ENCODE measurements around the gene GLOD4.
"Not testable (repeated sequence)": the region's sequence is repeated elsewhere in the genome, so short reads cannot be mapped to it uniquely, and the experiment has no call there.

GLOD4 gene

DNA sequence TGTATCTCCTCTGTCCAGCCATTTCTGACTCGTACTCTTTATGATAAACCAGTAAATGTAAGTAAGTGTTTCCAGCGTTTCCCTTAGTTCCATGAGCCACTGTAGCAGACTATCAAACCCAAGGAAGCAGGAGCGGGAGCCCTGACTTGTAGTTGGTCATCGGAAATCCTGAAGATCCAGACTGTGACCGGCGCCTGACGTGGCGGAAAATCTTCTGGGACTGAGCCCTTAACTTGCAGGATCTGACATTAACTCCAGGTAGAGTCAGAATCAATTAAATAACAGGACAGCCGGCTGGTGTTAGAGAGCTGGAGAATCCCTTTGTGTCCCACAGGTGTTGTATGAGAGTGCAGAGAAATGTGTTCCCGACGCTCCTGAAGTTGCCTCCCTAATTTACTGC is 4.0 kb downstream of the GLOD4 start:
- no peak for DNase-seq (ENCODE audit: low read depth in 2 of 2, low spot score in 1 of 2)

DNA sequence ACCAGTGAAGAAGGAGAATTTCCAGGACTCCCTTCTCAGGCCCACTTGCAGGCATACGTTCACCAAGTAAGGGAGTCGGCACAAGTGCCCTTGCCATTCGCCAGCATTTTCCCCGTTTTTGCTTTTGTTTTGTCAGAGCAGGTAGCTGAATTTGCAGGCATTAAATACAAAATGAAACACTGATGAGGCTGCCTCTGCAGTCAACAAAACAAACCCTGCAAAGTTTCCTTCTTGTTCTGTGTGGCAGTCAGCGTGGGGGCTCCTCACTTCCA is 7.8 kb downstream of the GLOD4 start:
- DNase-seq (ENCODE audit: low read depth in 2 of 2, low spot score in 1 of 2): no peak

DNA sequence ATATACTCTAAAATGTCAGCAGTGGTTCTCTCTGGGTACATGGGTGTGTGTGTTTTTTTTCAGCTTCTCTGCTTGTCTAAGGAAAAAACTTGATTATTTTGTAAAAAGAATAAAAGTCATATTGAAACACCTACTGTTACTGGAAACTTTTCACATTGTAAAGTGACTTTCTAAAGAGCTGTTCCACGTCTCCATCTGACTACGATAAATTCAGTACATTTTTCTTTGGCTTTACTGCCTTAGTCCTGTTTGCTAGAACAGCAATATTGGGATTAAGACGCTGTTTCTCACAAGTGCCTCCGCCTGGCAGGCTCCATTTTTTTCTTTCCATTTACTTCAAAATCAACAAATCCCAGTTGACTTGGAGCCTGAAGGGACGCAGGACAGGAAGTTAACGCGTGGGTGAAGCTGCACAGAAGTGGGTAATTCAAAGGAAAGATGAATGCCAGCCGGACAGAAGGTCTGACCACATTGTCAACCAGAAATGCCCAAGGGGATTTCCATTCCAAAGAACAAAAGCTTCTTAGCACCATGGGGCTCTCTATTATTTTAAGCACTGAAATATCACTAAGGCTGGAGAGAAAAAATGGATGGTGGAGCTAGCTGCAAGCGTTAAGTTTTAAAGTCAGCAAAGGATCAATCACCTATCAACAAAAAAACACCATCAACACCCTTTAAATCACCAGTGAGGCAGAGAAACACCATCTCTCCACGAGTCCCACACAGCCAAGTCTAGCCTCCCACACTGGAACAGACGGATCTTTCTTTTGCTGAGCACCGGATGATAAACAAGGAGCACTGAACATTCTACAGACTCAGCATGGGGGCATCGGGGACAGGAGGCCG is 8.4 kb downstream of the GLOD4 start:
- no peak for DNase-seq (ENCODE audit: low read depth in 2 of 2, low spot score in 1 of 2)

DNA sequence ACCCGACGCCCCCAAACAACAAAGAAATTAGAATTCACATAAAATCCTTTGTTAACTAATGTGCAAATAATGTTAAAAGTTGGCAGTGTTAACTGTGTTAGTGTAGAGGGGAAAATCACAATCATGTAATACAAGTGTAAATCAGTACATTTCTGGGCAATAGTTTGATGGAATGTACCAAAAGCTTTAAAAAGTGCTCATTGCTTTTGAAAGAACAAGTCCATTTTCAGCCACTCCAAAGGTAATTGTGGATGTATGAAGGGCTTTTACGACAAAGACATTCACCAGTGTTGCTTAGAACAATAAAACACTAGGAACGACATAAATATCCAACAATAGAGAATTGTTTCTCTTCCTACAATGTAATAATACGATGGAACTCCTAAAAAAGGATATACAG is 9.1 kb downstream of the GLOD4 start:
- DNase-seq (ENCODE audit: low read depth in 2 of 2, low spot score in 1 of 2): no peak

DNA sequence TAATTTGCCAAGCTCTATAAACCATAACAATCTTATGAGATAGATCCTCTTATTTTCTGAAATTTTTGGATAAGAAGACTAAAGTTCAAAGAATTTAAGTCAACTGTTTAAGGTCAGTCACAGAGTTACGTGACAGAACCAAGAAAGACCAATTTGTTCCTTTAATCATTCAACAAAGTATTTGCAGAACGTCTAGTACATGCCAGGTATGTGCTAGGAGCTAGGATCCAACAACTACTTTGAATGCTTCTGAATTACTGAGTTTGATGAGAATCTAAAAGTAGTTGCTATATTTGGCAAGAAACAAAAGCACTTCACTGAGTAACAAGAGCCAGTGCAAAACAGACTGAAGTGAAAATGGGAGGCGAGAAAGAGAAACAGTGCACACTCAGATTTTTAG is 15.0 kb downstream of the GLOD4 start:
- no peak for DNase-seq (ENCODE audit: low read depth in 2 of 2, low spot score in 1 of 2)

DNA sequence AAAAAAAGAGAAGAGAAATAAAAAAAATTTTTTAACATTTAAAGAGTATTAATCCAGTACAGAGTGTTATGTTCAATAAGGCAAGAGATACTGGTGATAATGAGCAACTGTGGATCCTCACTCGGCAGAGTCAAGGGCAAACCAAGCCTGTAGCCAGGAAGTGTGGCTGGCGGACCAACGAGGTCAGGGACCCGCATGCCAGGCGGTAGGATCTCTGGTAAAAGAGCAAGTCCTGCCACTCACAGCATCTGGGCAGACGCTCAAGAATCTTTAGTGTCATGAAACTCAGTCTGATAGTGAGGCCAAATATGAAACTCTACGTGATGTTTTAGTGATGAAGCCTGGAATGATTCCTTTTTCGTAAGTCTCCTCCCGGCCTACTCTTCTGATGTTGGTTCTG is 21.7 kb downstream of the GLOD4 start:
- no peak for DNase-seq (ENCODE audit: low read depth in 2 of 2, low spot score in 1 of 2)

DNA sequence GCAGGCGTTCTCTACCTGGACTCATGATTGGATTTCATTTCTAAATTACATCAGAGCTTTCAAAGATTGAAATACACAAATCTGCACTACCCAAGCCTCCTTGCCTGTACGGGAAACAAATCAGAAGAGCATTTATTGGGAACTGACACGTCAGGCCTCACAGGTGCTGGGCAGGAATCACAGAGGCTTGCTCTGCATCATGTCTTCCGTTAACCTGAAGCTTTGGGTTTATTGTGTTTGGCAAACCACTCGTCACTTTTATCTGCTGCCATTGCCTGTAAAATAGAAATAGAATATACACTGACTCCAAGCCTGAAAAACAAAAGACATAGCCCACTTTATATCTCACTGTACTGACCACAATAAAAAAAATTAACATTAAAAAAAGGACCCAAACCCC is 22.1 kb downstream of the GLOD4 start:
- DNase-seq (ENCODE audit: low read depth in 2 of 2, low spot score in 1 of 2): no peak

DNA sequence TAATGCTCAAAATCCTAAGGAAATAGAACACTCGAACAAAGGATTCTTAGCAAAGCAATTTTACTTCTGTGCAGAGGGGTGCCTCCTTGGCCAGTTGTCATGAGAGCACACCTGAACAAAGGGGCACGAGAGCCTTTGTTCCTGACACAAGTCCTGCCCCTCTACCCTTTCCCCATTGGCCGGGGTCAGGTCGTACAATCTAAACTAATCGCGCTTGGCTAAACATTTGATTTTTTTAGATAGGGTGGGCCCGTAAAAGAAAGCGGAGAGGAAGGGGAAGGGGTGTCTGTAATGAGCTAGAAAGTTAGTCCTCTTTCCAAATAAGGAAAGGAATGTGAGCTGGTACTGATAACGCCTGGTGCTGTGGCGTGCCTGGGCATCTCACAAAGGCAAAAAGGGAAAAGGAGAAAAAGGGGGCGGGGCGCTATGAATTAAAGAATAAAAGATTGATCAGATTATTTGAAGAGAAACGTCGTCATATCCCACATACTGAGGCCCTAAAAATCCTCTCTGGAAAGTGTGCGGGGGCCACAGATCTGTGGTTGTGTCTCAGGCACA is 26.0 kb downstream of the GLOD4 start:
- DNase-seq (ENCODE audit: low read depth in 2 of 2, low spot score in 1 of 2): not testable (repeated sequence)

DNA sequence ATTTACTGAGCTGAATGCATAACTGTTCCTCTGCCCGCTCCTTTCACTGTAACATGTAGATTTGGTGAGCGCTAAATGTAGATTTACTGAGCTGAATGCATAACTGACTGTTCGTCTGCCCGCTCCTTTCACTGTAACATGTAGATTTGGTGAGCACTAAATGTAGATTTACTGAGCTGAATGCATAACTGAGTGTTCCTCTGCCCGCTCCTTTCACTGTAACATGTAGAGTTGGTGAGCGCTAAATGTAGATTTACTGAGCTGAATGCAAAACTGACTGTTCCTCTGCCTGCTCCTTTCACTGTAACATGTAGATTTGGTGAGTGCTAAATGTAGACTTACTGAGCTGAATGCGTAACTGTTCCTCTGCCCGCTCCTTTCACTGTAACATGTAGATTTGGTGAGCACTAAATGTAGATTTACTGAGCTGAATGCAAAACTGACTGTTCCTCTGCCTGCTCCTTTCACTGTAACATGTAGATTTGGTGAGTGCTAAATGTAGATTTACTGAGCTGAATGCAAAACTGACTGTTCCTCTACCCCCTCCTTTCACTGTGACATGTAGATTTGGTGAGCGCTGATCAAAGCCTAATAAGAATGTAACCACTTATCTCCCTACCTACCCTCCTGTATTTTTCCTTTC is 26.6 kb downstream of the GLOD4 start:
- not testable (repeated sequence) for DNase-seq (ENCODE audit: low read depth in 2 of 2, low spot score in 1 of 2)

DNA sequence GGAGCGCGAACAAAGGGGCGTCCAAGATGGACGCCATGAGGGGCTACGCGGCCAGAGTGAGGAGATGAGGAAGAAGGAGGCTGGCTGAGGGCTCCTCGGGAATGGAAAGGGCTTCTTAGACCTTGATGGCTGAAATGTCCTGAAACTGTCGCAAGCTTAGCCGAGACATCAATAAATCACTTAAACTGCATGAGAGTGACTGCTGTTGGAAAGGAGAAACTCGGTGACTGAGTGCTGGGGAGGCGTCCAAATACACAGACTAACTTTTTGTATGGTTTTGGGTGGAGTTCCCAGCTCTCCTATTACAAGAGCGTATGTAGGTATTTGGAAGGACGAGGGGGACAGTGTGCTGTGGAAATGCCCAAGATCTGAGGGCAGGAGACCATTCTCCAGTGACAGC is 28.7 kb downstream of the GLOD4 start:
- DNase-seq (ENCODE audit: low read depth in 2 of 2, low spot score in 1 of 2): no peak

DNA sequence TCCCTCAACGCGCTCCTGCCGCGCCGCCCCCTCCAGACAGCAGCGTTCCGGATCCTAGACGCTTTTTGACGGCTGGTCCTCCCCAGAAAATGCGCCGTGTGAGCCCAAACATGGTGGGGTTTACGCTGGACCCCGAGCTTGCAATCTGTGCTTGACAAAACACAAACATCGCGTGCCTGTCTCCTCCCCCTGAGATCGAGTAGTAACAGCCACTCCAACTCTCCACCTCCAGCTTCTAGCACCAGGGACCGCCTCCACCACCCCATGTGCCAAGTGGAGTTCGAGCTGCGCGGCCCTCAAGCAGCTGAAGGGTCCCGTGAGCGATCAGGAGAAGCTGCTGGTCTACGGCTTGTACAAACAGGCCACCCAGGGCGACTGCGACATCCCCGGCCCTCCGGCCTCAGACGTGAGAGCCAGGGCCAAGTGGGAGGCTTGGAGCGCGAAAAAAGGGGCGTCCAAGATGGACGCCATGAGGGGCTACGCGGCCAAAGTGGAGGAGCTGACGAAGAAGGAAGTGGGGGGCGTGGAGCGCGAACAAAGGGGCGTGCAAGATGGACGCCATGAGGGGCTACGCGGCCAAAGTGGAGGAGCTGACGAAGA is 29.4 kb downstream of the GLOD4 start:
- no peak for DNase-seq (ENCODE audit: low read depth in 2 of 2, low spot score in 1 of 2)

DNA sequence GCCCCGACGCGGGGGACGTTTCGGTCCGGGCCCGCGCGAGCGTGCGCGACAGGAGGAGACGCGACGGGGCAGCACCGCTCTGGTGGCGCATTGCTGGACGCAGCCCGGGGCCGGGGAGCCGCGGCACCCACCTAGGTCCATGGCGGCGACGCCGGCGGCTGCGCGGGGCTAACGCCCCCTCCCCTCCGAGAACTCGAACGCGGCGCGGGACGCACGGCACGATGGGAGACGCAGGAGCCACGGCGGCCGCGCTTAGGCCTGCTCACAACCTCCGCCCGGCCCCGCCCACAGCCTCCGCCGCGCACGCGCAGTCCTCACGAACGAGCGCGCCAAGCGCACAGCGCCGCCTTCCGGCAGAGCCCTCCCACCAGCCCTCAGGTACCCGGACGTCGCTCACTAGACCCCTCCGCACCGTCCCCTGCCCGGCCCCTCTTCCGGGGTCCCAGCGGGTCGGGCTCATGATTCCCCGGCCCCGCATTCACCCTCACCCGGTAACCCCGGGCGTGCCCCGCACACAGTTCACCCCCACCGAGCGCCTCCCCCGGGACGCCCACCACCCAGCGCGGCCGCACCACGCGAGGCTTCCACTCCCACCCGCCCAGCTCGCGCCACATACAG is 30.0 kb downstream of the GLOD4 start, which contains the start of gene GEMIN4:
TSS of gene GEMIN4 (minus strand) at position 263 of the 618 bp plus-strand sequence. CDS start at position 141, 122 bp downstream.
- peak; percentile 97 to 98 for DNase-seq (ENCODE audit: low read depth in 2 of 2, low spot score in 1 of 2)

DNA sequence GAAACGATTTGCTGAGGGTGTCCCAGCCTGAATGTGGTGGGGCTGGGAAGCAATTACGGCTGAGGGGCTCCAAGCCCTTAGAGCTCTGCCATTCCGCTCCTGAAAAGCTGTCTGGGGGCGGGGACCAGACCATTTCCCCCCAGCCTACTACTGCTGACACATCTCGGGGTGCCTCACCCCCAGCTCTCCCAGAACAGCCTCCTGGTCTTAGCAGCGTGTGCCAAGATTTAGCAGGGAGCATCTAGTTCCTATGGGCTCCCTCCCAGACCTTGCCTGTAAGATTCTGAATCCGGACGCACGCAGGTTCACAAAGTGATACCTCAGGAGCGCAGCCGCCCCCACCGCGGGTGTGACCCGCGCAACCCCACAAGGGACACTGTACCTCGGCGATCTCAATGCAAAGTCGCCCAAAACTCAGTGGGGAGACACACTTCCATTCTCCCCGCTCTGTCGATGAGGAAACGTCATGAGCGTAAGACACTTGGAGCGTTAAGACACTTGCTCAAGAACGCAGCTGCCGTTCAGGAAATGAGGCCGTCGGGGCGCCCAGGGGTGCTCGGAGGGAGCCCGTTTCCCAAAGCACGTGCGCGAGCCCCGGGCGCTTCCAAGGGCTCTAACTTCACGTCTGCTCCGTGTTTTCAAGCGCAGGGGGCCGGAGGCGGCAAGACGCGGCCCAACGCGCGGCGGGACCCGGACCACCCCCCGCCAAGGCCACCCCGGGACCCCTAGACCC is 30.6 kb downstream of the GLOD4 start:
- DNase-seq (ENCODE audit: low read depth in 2 of 2, low spot score in 1 of 2): peak in 1 of 2 donors; percentile 18

DNA sequence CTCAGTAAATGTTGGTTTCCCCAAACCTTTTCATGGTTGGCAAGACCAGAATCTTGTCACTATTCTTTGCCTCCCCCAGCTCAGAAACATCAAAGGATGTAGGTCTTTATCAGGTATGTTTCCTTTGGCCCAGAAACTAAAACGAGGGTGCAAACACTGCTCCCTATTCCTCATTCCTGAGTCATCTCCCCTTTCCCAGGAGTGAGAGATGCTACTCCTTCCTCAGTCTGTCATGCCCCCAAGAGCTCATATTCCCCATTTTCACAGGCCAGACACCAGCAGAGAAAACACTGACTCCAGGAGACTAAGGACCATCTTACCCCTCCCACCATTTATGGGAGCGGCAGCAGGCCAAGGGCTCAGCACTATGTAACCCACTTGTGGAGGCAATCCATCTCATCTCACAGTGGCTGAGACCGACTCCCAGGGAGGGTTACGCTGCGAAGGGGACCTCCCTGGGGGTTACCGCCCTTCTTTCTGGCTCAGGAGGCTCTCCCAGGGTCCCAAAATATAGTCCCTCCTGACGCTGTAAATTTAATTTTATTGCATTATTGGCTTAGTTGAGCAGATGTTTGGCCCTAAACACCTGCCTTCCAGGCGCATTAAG is 31.5 kb downstream of the GLOD4 start:
- DNase-seq (ENCODE audit: low read depth in 2 of 2, low spot score in 1 of 2): no peak

DNA sequence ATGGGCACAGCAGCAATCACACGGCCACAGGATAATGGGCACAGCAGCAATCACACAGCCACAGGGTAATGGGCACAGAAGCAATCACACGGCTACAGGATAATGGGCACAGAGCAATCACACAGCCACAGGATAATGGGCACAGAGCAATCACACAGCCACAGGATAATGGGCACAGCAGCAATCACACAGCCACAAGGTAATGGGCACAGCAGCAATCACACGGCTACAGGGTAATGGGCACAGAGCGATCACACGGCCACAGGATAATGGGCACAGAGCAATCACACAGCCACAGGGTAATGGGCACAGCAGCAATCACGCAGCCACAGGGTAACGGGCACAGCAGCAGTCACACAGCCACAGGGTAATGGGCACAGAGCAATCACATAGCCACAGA is 32.7 kb downstream of the GLOD4 start:
- not testable (repeated sequence) for DNase-seq (ENCODE audit: low read depth in 2 of 2, low spot score in 1 of 2)

DNA sequence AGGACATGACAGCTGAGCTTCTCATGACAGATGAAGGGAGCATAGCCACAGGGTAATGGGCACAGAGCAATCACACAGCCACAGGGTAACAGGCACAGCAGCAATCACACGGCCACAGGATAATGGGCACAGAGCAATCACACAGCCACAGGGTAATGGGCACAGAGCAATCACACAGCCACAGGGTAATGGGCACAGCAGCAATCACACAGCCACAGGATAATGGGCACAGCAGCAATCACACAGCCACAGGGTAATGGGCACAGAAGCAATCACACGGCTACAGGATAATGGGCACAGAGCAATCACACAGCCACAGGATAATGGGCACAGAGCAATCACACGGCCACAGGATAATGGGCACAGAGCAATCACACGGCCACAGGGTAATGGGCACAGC is 33.5 kb downstream of the GLOD4 start:
- DNase-seq (ENCODE audit: low read depth in 2 of 2, low spot score in 1 of 2): not testable (repeated sequence)

DNA sequence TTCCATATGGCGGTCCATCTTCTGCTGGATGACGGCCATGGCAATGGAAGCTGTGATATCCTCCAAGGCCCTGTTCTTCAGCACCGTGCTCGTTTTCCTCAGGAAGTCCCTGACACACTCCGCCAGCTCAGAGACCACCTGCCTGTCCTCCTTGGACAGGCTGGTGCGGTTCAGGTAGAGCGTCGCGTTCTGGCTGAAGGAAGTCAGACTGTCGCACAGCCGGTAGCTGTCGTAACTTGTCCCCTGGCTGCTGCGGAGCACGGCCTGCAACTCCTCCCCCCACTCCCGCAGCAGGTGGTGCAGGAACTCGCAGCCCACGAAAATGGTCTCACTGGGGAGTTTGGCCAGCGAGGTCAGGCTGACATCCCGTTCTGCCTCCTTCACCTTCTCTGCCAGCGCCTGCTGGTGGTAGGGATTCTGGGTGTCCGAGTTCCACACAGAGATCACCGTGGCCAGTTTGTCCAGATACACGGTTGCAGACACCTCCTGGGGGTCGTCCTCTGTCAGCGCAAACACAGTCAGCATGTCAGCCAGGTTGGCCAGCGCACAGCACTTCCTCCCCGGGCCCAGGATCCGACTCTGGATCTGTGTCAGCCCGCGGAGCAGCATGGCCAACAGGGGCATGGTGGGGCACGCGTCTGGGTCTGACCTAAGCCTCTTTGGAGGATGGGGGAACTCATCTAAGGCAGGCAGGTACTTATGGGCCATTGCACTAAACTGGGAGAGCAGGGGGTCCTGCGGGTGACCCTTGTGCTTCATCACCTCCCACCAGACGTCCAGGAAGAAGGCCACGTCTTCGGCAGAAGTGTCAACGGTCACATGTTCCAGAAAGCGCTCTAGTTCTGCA is 35.1 kb downstream of the GLOD4 start:
- DNase-seq (ENCODE audit: low read depth in 2 of 2, low spot score in 1 of 2): no peak

DNA sequence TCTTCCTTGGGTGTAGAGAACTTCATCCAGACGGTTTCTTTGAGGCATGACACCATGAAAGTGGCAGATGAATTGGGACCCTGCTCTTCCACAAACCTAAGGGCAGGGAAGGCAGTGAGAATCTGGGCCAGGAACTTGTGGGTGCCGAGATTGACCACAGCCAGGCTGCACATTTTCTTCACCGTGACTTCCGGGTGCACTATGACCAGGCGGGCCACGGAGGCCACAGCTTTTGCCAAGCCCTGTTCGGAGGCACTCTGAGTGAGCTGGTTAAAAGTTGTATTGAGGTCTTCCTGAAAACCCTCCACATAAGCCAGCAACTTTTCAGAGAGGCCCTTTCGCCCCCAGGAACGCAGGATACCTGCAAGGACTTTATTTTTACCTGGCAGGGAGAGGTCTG is 35.9 kb downstream of the GLOD4 start:
- no peak for DNase-seq (ENCODE audit: low read depth in 2 of 2, low spot score in 1 of 2)

DNA sequence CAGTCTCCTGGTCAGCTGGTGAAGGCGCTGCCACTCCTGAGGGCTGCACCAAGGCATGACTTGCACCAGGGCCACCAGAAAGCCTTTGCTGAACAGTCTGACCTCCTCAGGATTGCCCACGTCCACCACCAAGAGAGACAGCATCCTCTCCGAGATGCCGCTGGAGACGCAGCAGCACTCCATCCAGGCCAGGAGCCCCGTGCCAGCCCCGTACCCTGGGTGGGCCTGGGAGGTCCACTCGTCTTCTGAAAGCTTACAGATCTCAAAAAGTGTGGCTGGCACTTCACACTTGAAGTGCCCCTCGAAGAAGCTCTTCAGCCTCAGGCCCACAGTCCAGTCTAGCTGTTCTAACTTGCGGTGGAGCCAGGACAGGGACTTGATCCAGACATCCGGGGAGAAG is 36.7 kb downstream of the GLOD4 start:
- DNase-seq (ENCODE audit: low read depth in 2 of 2, low spot score in 1 of 2): no peak

DNA sequence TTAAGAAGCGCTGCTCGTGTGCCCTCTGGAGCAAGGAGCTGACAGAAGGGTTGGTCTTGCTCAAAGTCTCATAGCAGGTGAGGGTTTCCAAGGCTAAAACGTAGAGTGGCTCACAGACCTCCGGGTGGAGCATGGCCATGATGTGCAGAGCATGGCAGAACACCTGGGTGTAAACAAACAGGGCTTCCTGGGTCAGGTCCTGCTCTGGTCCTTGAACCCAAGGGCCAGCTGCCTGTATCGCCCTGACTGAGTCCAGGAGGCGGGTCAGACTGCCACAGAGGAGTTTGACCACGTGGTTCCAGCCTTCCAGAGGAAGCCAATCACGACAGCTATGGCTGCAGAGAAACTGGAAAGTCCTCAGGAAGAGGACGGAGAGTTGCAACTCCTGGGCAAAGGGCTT is 37.1 kb downstream of the GLOD4 start:
- DNase-seq (ENCODE audit: low read depth in 2 of 2, low spot score in 1 of 2): no peak

All from stimulated activated CD8-positive, alpha-beta memory T cell treated with anti-CD3 and anti-CD28 coated beads, Interleukin-4, amount 100 ng/mL, for 1 hour (primary cell).